Hepatocyte (in vitro differentiated cells): ENCODE data around the gene GLP2R. TPM values are rescaled to one million over a fixed set of nuclear protein-coding genes. Genes with fewer than 3 reads are reported as not detected.

Source experiments
- DNase-seq: peaks from one replicate; pipeline ENCODE4 v3.0.0-alpha.2; 2016; ENCODE audit warnings: low spot score
- H2AFZ ChIP-seq: fragments of 200-600 bp; sonication (generic); 2 replicates; pipeline ENCODE4 v1.6.0; 2016; ENCODE audit warnings: antibody characterized with exemption, mild to moderate bottlenecking
- H3K27ac ChIP-seq: fragments of 200-600 bp; sonication (generic); 2 replicates; pipeline ENCODE4 v1.5.1; 2016; ENCODE audit warnings: mild to moderate bottlenecking
- H3K27me3 ChIP-seq: fragments of 200-600 bp; sonication (generic); 2 replicates; pipeline ENCODE4 v1.6.1; 2016
- H3K36me3 ChIP-seq: fragments of 200-600 bp; sonication (generic); replicated peaks from 2 replicates; pipeline ENCODE4 v1.5.1; 2016; ENCODE audit warnings: low read depth; ENCODE audit not compliant: insufficient read depth
- H3K4me1 ChIP-seq: fragments of 200-600 bp; sonication (generic); 2 replicates; pipeline ENCODE4 v1.5.1; 2016; ENCODE audit warnings: mild to moderate bottlenecking, moderate library complexity; ENCODE audit not compliant: insufficient read depth
- H3K4me2 ChIP-seq: fragments of 200-600 bp; sonication (generic); 2 replicates; pipeline ENCODE4 v1.6.0; 2016
- H3K4me3 ChIP-seq: fragments of 200-600 bp; sonication (generic); 2 replicates; pipeline ENCODE4 v1.5.1; 2016; ENCODE audit warnings: mild to moderate bottlenecking
- H3K79me2 ChIP-seq: fragments of 200-600 bp; sonication (generic); 2 replicates; pipeline ENCODE4 v1.6.0; 2017; ENCODE audit warnings: mild to moderate bottlenecking
- H3K9me2 ChIP-seq: fragments of 200-600 bp; sonication (generic); replicated peaks from 2 replicates; pipeline ENCODE4 v1.6.0; 2017; ENCODE audit warnings: mild to moderate bottlenecking; ENCODE audit not compliant: insufficient read depth
- H3K9me3 ChIP-seq: fragments of 200-600 bp; sonication (generic); 2 replicates; pipeline ENCODE4 v1.5.1; 2016; ENCODE audit warnings: low read depth, mild to moderate bottlenecking
- H4K20me1 ChIP-seq: fragments of 200-600 bp; sonication (generic); 2 replicates; pipeline ENCODE4 v1.6.0; 2016; ENCODE audit warnings: mild to moderate bottlenecking; ENCODE audit not compliant: insufficient read depth, poor library complexity, severe bottlenecking
- EZH2 ChIP-seq: fragments of 200-600 bp; sonication (generic); IDR thresholded peaks from 2 replicates; pipeline ENCODE4 v1.6.1; 2016; ENCODE audit warnings: antibody characterized with exemption, mild to moderate bottlenecking, borderline replicate concordance
- EZH2phosphoT487 ChIP-seq: fragments of 200-600 bp; sonication (generic); IDR thresholded peaks from one replicate; pipeline ENCODE4 v1.6.1; 2018; ENCODE audit warnings: antibody characterized with exemption, mild to moderate bottlenecking, low read depth, moderate library complexity; ENCODE audit not compliant: unreplicated experiment, severe bottlenecking
- WGBS: methylation state at CpG from one replicate; pipeline ENCODE4 v1.1.6; 2016; ENCODE audit warnings: low lambda C conversion rate; ENCODE audit errors: missing lambda C conversion rate; 5-methylcytosine and 5-hydroxymethylcytosine counted together
- polyA plus RNA-seq: library from polyadenylated mRNA; unstranded; fragments of >200 nt; fragmentation: Nextera tagmentation; extraction: Ambion mirVana; gene quantifications from 2 replicates; pipeline ENCODE4 v1.2.1, GENCODE V29; 2016
- total RNA-seq: library from RNA; depleted of rRNA; stranded (reverse); fragments of >200 nt; gene quantifications from 2 replicates; pipeline ENCODE4 v1.2.3, GENCODE V29; 2014
- TF ChIP-seq, protein P1 (sequence below): fragments of 200-600 bp; sonication (generic); IDR thresholded peaks from 2 replicates; pipeline ENCODE4 v1.5.1; 2016; ENCODE audit warnings: antibody characterized with exemption, mild to moderate bottlenecking; ENCODE audit not compliant: poor library complexity

The GLP2R gene
- total and polyA plus RNA-seq, 2 experiments from 2014 or later: 1.5 to 3.3 TPM

DNA sequence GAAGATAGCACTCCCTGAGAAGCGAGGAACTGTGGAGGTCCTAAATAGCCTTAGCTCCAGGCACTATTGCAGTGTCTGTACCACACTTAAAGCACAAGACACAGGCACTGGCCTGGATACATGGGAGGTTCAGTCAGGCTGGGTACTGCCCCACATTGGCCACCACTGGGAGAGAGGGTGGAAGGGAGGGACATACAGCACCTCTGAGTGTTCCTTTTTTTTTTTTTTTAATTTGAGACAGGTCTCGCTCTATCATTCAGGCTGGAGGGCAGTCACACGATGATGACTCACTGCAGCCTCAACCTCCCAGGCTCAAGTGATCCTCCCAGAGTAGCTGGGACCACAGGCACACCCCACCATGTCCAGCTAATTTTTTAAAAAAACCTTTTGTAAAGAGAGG is 5.3 kb upstream of the GLP2R start:
- Histone ChIP-seq H2AFZ (no peak overlapping the region), H3K4me2 (no peak overlapping the region), H3K4me3 (no peak overlapping the region), H3K9me2 (no peaks in the 10 kb centered on the region), H3K79me2 (no peaks in the 10 kb centered on the region), H4K20me1 (no peaks in the 10 kb centered on the region), H3K4me1 (no peaks in the 10 kb centered on the region), H3K9me3 (no peaks in the 10 kb centered on the region), H3K27me3 (no peaks in the 10 kb centered on the region), H3K36me3 (no peaks in the 10 kb centered on the region), H3K27ac (no peak overlapping the region)
- WGBS: 98% methylated on average over 3 of the region's 3 CpGs
- DNase-seq: no peak
- TF ChIP-seq EZH2: no peak
- TF ChIP-seq, protein P1, sequence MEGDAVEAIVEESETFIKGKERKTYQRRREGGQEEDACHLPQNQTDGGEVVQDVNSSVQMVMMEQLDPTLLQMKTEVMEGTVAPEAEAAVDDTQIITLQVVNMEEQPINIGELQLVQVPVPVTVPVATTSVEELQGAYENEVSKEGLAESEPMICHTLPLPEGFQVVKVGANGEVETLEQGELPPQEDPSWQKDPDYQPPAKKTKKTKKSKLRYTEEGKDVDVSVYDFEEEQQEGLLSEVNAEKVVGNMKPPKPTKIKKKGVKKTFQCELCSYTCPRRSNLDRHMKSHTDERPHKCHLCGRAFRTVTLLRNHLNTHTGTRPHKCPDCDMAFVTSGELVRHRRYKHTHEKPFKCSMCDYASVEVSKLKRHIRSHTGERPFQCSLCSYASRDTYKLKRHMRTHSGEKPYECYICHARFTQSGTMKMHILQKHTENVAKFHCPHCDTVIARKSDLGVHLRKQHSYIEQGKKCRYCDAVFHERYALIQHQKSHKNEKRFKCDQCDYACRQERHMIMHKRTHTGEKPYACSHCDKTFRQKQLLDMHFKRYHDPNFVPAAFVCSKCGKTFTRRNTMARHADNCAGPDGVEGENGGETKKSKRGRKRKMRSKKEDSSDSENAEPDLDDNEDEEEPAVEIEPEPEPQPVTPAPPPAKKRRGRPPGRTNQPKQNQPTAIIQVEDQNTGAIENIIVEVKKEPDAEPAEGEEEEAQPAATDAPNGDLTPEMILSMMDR: no peak

DNA sequence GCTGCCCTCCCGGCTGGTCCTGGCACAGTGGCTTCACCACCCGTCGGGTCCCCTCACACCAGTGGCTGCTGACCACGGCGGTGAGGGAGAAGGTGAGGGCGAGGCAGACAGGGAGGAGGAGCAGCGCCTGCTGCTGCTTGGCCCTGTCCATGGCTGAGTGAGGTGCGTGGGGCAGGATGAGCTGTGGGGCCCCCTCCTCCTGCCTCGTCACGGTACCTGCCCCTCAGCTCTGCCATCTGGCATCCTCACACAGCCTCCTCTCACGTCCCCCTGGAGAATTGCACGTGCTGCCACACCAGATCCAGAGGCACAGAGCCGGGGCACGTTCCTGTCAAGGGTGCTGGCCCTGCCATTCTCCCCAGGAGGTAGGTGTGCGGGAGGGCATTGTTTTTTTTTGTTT is 3.8 kb upstream of the GLP2R start, which contains the start of gene GSG1L2:
TSS of gene GSG1L2 (minus strand) at position 159 of the 400 bp plus-strand sequence. CDS start at position 151, 8 bp downstream.
- Histone ChIP-seq H3K4me3 (no peak within 1 kb of the TSS), H3K4me1 (no peaks in the 10 kb centered on the region), H2AFZ (no peak within 1 kb of the TSS), H3K36me3 (no peaks in the 10 kb centered on the region), H3K27ac (no peak within 1 kb of the TSS), H4K20me1 (no peaks in the 10 kb centered on the region), H3K9me2 (no peaks in the 10 kb centered on the region), H3K79me2 (no peaks in the 10 kb centered on the region), H3K9me3 (no peaks in the 10 kb centered on the region), H3K27me3 (no peaks in the 10 kb centered on the region), H3K4me2 (no peak within 1 kb of the TSS)
- TF ChIP-seq, protein P1: no peak
- no peak for TF ChIP-seq EZH2
- TF ChIP-seq EZH2phosphoT487: no peak
- WGBS: 89% methylated on average over 14 of the region's 15 CpGs
- DNase-seq: no peak

DNA sequence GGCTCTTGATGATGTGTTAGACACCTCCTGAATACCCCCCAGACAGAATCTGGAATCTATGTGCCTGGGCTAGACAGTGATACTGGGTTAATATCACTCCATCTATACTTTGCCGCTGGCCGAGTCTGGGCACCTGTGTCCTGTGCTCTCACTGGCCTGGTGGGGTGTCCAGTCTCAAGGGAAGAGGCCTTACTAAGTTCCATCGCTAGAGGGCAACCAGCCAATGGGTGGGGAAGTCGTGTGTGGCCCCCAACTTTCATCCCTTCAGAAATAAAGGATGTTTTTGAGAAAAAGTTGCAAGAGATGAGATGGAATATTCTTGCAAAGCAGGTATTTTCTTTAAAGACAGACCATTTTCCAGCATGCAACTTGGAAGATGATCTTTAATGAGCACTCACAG is 1.6 kb upstream of the GLP2R start:
- Histone ChIP-seq H3K27me3 (no peaks in the 10 kb centered on the region), H3K9me2 (no peaks in the 10 kb centered on the region), H2AFZ (no peak overlapping the region), H3K4me1 (peaks cover 11% of the 10 kb centered on the region), H3K79me2 (no peaks in the 10 kb centered on the region), H3K4me2 (no peak overlapping the region), H3K9me3 (no peaks in the 10 kb centered on the region), H3K4me3 (no peak overlapping the region), H4K20me1 (no peaks in the 10 kb centered on the region), H3K36me3 (no peaks in the 10 kb centered on the region), H3K27ac (no peak overlapping the region)
- 63% methylated on average over 4 of the region's 4 CpGs for WGBS
- no peak for DNase-seq
- TF ChIP-seq EZH2phosphoT487: no peak
- TF ChIP-seq EZH2: no peak
- TF ChIP-seq, protein P1: no peak

DNA sequence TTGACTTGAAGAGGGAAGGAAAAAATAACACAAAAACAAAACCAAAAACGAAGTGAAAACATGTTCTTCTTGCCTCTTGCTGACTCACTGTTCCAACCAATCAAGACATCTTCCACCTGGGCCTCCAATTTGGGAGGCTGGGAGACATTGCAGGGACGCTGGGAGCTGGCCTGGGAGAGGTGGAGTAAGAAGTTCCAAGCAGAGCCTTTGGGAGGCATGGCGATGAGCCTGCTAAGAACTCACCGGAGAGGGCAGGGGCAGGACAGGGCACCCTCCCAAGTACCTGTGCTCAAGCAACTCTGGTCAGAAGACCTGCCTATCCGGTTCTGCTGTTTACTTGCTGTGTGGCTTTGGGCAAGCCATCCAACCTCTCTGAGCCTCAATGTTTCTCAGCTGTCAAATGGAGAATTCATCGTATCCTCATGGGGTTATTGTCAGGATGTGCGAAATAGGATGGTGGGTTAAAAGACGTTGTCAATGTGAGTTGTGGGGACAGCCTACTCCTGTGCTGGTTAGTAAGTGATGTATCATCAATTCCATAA is 856 bp upstream of the GLP2R start:
- Histone ChIP-seq H3K27me3 (no peaks in the 10 kb centered on the region), H4K20me1 (no peaks in the 10 kb centered on the region), H3K9me3 (no peaks in the 10 kb centered on the region), H3K79me2 (no peaks in the 10 kb centered on the region), H3K36me3 (no peaks in the 10 kb centered on the region), H3K4me1 (peaks cover 19% of the 10 kb centered on the region), H3K4me2 (no peak overlapping the region), H3K9me2 (no peaks in the 10 kb centered on the region), H3K27ac (no peak overlapping the region), H2AFZ (no peak overlapping the region), H3K4me3 (no peak overlapping the region)
- DNase-seq: no peak
- 89% methylated on average over 8 of the region's 8 CpGs for WGBS
- TF ChIP-seq EZH2phosphoT487 (no peak), EZH2 (no peak)
- TF ChIP-seq, protein P1: no peak
